Nephron (organoid): Measurements from ENCODE around the gene PLCB1.
A peak's percentile ranks its signal among the peaks of the same experiment; 100 is the strongest.

ENCODE experiments used
- H3K27ac Mint-ChIP-seq, 3 experiments: 2 replicates each; pipeline ENCODE4 v1.8.0; 2020; ENCODE audit warnings: mixed read lengths in 3 of 3, mild to moderate bottlenecking in 2 of 3, moderate library complexity in 1 of 3
- H3K27me3 Mint-ChIP-seq: 2 replicates; pipeline ENCODE4 v1.8.0; 2021; ENCODE audit warnings: low read depth, mild to moderate bottlenecking, moderate library complexity, mixed read lengths
- H3K36me3 Mint-ChIP-seq: 2 replicates; pipeline ENCODE4 v1.8.0; 2020; ENCODE audit warnings: low read depth, mixed read lengths
- H3K4me1 Mint-ChIP-seq: 2 replicates; pipeline ENCODE4 v1.8.0; 2020; ENCODE audit warnings: mixed read lengths
- H3K4me3 Mint-ChIP-seq, 3 experiments: 2 replicates each; pipeline ENCODE4 v1.8.0; 2020; ENCODE audit warnings: mild to moderate bottlenecking in 3 of 3, mixed read lengths in 3 of 3, moderate library complexity in 2 of 3
- H3K9me3 Mint-ChIP-seq: 2 replicates; pipeline ENCODE4 v1.8.0; 2020; ENCODE audit warnings: mixed read lengths
- TF ChIP-seq, protein P1 (sequence below), 3 experiments: fragments of 200-600 bp; sonication (generic); IDR thresholded peaks; one replicate each; pipeline ENCODE4 v1.5.0; 2021; ENCODE audit warnings: antibody characterized with exemption in 3 of 3; ENCODE audit not compliant: unreplicated experiment in 3 of 3

The PLCB1 gene

GRCh38 chr20:8855315-8855714, 723.2 kb downstream of the PLCB1 start:
- H3K27ac Mint-ChIP-seq, result peak overlapping the region in 1 of 3 experiments; percentile 76
- H3K27me3 Mint-ChIP-seq, result peaks cover 4% of the 10 kb centered on the region
- no peaks in the 10 kb centered on the region for H3K36me3 Mint-ChIP-seq
- TF ChIP-seq, protein P1, sequence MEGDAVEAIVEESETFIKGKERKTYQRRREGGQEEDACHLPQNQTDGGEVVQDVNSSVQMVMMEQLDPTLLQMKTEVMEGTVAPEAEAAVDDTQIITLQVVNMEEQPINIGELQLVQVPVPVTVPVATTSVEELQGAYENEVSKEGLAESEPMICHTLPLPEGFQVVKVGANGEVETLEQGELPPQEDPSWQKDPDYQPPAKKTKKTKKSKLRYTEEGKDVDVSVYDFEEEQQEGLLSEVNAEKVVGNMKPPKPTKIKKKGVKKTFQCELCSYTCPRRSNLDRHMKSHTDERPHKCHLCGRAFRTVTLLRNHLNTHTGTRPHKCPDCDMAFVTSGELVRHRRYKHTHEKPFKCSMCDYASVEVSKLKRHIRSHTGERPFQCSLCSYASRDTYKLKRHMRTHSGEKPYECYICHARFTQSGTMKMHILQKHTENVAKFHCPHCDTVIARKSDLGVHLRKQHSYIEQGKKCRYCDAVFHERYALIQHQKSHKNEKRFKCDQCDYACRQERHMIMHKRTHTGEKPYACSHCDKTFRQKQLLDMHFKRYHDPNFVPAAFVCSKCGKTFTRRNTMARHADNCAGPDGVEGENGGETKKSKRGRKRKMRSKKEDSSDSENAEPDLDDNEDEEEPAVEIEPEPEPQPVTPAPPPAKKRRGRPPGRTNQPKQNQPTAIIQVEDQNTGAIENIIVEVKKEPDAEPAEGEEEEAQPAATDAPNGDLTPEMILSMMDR (IDR thresholded peaks at IDR 0.05; ENCODE audit: unreplicated experiment in 3 of 3), result no peak
- no peaks in the 10 kb centered on the region for H3K9me3 Mint-ChIP-seq
- peaks cover 22% of the 10 kb centered on the region for H3K4me1 Mint-ChIP-seq
- peak overlapping the region in 1 of 3 experiments; percentile 19 for H3K4me3 Mint-ChIP-seq

GRCh38 chr20:8856668-8857067, 724.6 kb downstream of the PLCB1 start:
- Mint-ChIP-seq H3K36me3 (no peaks in the 10 kb centered on the region), H3K27ac (no peak overlapping the region), H3K4me1 (peaks cover 22% of the 10 kb centered on the region), H3K9me3 (no peaks in the 10 kb centered on the region), H3K27me3 (peaks cover 4% of the 10 kb centered on the region), H3K4me3 (no peak overlapping the region)
- TF ChIP-seq, protein P1 (IDR thresholded peaks at IDR 0.05; ENCODE audit: unreplicated experiment in 3 of 3), result no peak

DNA sequence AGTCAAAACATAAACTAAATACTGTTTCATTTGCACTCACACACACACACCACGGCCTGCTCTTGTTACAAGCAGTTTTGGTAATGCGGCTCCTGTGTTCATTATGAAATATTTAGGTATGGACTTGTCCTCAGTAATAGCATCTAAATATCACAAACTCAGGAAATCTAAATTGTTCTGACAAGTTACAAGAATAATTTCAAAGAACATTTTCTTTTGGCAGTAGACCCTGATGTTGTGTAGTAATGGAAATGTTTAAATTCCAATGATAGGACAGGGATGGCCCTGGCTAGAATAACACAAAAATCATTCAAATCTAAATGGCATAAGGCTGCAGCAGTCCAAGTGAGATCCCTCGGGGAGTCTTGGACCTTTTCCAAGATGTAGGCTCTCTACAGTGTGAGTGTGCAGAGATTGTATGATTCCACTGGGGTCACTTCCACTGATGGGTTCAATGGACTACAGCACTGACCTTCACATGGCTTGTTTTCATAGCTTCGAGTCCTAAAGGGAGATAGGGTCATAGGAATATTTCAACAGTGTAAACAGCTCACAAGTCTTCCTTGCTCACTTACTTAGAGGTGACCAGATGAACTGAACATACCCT, 726.2 kb downstream of the PLCB1 start:
- Mint-ChIP-seq H3K4me1 (peaks cover 22% of the 10 kb centered on the region), H3K4me3 (no peak overlapping the region), H3K9me3 (no peaks in the 10 kb centered on the region), H3K27me3 (peaks cover 4% of the 10 kb centered on the region), H3K27ac (peak overlapping the region in 1 of 3 experiments; percentile 63), H3K36me3 (no peaks in the 10 kb centered on the region)
- TF ChIP-seq, protein P1 (IDR thresholded peaks at IDR 0.05; ENCODE audit: unreplicated experiment in 3 of 3), result no peak

GRCh38 chr20:8860011-8860495, 728.0 kb downstream of the PLCB1 start:
- Mint-ChIP-seq H3K9me3 (peaks cover 2% of the 10 kb centered on the region), H3K4me1 (peaks cover 15% of the 10 kb centered on the region), H3K36me3 (no peaks in the 10 kb centered on the region), H3K27me3 (peaks cover 4% of the 10 kb centered on the region), H3K27ac (no peak overlapping the region), H3K4me3 (no peak overlapping the region)
- TF ChIP-seq, protein P1 (IDR thresholded peaks at IDR 0.05; ENCODE audit: unreplicated experiment in 3 of 3), result no peak

DNA sequence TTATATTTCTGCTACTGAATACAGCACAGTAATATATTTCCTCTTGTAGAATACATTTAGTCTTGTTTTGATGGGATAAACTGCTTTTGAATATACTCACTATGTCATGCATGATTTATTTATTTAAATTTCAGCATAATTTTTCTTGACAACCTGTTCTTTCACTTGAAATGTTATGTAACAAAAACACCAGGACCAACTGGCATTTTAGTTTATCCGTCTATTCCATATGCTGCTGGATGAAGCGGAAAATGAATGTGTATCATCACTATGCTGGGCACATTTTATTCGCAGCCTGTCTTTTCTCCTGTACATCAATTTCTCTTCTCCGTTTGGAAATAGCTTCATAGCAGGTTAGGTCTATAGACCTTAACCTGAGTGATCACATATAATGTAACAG, 730.0 kb downstream of the PLCB1 start:
- Mint-ChIP-seq H3K27ac (no peak overlapping the region), H3K36me3 (no peaks in the 10 kb centered on the region), H3K4me1 (peaks cover 4% of the 10 kb centered on the region), H3K4me3 (no peak overlapping the region), H3K9me3 (peaks cover 2% of the 10 kb centered on the region), H3K27me3 (no peaks in the 10 kb centered on the region)
- TF ChIP-seq, protein P1 (IDR thresholded peaks at IDR 0.05; ENCODE audit: unreplicated experiment in 3 of 3), result no peak

DNA sequence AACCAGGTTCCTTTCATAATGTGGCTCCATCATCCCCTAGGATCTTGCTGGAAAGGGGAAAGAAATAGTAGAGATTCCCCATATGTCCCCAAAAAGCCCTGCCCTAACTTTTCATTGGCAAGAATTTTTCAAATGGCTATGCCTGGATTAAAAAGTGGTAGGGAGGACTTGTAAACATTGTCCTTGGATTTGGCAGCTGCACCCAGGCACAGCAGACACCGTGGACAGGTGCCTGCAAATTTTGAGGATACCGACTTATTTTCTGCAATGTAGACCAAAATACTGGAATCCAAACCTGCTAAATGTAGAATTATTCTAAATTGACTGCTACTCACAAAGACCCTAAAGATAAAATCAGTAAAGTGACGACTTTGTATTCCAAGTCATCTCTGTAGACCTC, 733.6 kb downstream of the PLCB1 start:
- H3K4me1 Mint-ChIP-seq, result no peaks in the 10 kb centered on the region
- no peaks in the 10 kb centered on the region for H3K27me3 Mint-ChIP-seq
- no peak overlapping the region for H3K4me3 Mint-ChIP-seq
- peak overlapping the region in 1 of 3 experiments; percentile 5 for H3K27ac Mint-ChIP-seq
- H3K36me3 Mint-ChIP-seq, result no peaks in the 10 kb centered on the region
- TF ChIP-seq, protein P1 (IDR thresholded peaks at IDR 0.05; ENCODE audit: unreplicated experiment in 3 of 3), result no peak
- peaks cover 2% of the 10 kb centered on the region for H3K9me3 Mint-ChIP-seq
